ENCODE data around the gene SDK1.
"Not testable (repeated sequence)": the region's sequence is repeated elsewhere in the genome, so short reads cannot be mapped to it uniquely, and the experiment has no call there.

SDK1 gene

GRCh38 chr7:4203626-4204512 is 902.8 kb downstream of the SDK1 start:
- in situ Hi-C loops (cut with MboI; ENCODE audit: low sequenced_read_pairs), result no loop called here

- in situ Hi-C loops (cut with MboI; ENCODE audit: low sequenced_read_pairs), result no loop called here
These were observed 903.6 kb downstream of the SDK1 start for GRCh38 chr7:4204513-4205165.

DNA sequence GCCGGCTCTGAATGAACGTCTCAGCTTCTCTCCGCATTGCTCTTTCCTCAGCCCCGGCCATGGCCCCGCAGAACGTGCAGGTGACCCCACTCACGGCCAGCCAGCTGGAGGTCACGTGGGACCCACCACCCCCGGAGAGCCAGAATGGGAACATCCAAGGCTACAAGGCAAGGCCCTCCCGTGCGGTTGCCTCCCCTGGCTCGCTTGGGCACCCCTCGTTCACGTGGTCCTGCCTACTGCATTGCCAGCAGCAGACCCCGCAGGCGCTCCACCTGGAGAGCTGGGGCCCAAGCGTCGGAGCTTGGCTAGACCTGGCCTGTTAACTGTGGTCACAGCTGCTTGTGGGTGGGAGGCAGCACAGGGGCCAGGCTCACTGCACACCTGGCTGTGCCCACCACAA is 904.8 kb downstream of the SDK1 start:
- in situ Hi-C loops (cut with MboI; ENCODE audit: low sequenced_read_pairs), result no loop called here

- in situ Hi-C loops (cut with MboI; ENCODE audit: low sequenced_read_pairs), result no loop called here
These were observed 906.0 kb downstream of the SDK1 start for GRCh38 chr7:4207011-4207410.

DNA sequence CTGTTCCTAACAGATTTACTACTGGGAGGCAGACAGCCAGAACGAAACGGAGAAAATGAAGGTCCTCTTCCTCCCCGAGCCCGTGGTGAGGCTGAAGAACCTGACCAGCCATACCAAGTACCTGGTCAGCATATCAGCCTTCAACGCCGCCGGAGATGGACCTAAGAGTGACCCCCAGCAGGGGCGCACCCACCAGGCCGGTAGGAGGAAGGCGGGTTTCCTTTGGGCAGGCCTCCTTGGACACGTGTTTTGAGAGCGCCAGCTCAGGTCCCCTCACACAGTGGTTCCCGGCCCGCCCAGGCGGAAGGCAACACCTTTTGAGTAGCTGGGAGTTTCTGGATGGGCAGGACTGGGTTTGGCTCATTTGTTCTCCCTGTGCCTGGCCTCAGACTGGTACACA is 907.0 kb downstream of the SDK1 start:
- in situ Hi-C loops (cut with MboI; ENCODE audit: low sequenced_read_pairs), result no loop called here

DNA sequence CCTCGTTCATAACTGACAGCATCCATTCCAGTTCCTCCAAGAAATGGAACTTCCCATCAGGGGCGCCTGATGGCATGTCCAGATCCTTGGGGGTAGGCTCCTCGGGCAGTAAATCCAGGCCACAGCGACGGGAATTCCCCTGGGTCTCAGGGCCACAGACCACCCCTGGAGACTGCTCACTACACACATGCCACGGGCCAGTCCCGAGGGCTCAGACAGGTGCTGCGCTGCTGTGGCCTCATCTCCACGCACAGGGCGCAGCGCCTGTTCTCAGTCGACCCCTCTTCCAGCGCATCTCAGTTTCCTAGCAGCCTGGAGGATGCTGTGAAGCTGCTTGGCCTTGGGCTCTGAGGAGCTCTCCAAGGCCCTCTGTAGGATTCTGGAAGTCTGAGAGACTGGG is 907.5 kb downstream of the SDK1 start:
- in situ Hi-C loops (cut with MboI; ENCODE audit: low sequenced_read_pairs), result no loop called here

DNA sequence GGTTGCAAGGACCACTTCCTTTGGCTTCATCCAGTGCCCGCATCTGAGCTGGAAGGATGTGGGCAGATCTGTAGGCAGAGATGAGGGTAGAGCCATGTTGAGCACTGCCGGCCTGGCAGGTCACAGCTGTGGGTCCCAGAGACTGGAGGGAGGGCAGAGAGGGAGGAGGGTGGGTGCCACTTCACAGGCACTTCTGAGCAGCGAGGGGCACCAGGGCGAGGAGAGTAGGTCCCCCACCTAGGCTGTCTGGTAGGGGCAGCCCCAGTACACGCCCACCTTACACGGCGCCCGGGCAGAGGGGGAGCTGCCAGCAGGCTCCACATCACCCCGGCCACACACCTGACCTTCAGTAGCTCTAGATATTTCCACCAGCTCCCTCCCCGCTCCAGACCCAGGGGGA is 908.1 kb downstream of the SDK1 start:
- in situ Hi-C loops (cut with MboI; ENCODE audit: low sequenced_read_pairs), result no loop called here

GRCh38 chr7:4209966-4210365 is 908.9 kb downstream of the SDK1 start:
- in situ Hi-C loops (cut with MboI; ENCODE audit: low sequenced_read_pairs), result no loop called here

DNA sequence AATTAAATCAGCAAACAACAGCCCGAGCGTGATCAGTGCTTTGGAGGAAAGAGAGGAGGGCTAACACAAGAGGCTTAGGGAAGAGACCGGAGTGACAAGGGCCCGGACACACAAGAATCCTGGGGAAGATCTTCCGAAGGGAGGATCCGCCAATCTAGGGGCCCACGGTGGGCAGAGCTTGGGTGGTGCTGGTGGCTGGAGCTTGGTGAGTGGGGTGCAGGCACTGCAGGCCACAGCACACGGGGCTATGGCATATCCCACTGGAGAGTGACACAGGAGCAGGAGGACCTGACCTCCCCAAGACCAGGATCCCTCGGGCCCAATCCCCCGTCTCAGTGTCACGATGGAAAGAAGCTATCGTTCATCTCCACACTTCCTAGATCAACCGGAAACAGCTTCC is 909.8 kb downstream of the SDK1 start:
- in situ Hi-C loops (cut with MboI; ENCODE audit: low sequenced_read_pairs), result no loop called here

- in situ Hi-C loops (cut with MboI; ENCODE audit: low sequenced_read_pairs), result no loop called here
These were observed 910.2 kb downstream of the SDK1 start for GRCh38 chr7:4211261-4211660.

DNA sequence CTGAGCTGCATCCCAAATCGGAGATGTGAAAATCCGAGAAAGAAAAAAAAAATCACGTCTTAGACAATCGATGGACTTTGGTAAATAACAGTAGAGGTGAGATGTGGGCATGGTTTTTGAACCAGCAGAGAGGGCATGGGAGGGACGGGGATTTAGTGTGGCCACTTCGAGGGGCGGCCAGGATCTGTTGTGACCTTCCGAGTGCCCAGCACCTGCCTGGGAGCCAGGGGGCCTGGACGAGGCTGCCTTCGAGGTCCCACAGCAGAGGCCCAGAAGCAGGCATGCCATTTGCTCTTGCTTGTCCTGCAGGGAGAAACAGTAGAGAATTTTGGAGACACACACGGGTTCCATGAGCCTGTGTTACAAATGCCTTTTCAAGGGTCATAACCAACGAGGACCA is 911.3 kb downstream of the SDK1 start:
- in situ Hi-C loops (cut with MboI; ENCODE audit: low sequenced_read_pairs), result no loop called here

DNA sequence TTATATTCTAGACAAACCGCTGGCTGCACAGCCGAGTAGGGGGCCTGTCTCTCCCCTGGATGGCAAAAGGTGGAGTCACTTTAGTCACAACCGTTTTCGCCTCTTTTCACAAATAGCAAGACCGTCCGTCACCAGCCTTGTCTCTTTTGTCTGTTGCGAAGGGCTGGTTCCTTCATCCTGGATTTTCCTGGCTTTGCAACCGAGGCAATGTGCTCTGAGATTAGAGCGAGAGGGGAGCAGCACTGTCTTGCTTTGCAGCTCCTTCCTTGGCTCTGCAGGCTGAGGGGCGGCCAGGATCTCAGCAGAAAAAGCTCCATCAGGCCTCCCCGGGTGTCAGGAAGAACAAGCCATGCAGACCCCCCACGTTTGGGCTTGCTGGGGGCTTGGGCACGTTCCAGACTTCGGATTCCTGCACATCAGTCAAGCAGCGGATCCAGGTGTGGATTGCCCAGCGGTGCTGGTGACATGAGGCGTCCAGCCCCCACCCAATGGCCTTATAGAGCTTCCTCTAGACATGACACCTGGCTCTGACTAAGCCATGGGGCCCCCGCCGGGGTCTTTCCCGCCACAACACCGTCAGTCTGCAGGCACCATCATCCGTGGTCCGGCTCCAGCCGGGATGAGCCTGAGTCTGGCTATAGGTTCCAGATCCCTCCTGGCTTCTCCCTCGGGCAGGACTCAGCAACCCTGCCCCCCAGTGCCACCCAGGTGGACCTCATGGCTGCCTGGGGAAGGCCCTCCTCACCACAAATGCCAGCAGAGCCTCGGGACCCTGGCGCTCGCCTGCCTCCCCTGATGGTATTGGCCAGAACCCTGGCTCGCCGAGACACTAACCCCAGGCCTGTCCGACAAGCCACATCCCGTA is 913.5 kb downstream of the SDK1 start:
- in situ Hi-C loops (cut with MboI; ENCODE audit: low sequenced_read_pairs), result no loop called here

DNA sequence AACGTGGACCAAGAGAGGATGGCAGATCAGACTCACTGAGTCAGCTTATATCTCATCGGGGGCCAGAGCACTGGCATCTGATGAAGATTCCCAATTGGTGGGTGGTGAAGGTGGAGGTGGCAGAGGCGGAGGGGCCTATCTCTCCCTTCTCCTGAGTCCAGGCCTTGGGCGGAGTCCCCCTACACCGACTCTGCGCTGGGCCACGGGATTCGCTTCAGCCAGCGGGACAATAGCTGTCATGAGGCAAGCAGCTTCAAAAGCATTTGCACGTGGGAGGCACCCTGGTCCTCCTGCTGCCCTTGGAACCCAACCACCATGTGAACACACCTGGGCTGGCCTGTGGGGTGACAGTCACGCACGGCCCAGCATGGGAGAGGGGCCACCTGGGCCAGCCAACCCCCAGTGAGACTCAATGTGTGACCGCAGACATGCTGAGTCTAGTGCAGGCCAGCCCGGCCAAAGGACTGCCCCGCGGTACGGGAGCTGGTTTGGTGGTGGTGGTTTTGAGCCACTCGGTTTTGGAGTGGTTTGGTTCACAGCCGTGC is 914.2 kb downstream of the SDK1 start:
- in situ Hi-C loops (cut with MboI; ENCODE audit: low sequenced_read_pairs), result no loop called here

DNA sequence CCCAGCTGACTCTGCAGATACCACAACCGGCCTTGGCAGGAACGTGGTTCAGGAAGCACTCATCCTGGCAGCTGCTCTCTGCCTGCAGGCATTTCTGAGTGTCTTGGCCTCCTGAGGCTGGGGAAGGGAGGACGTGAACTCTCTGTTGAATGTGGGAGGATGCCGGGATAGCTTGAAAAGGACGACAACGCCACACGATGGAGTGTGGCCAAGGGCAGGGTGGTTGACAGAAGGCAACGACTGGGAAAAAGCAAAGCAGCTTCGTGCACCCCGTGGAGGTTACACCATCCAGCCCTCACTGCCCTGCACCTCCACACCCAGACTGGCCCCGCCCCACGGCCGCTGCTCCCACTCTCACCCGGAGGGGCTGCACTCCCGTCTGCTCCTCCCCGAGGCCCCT is 915.0 kb downstream of the SDK1 start:
- in situ Hi-C loops (cut with MboI; ENCODE audit: low sequenced_read_pairs), result no loop called here

DNA sequence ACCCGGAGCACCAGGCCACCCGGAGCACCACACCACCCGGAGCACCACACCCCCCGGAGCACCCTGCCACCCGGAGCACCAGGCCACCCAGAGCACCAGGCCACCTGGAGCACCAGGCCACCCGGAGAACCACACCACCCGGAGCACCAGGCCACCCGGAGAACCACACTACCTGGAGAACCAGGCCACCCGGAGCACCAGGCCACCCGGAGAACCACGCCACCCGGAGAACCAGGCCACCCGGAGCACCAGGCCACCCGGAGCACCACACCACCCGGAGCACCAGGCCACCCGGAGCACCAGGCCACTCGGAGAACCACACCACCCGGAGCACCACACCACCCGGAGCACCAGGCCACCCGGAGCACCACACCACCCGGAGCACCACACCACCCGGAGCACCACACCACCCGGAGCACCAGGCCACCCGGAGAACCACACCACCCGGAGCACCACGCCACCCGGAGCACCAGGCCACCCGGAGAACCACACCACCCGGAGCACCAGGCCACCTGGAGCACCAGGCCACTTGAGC is 916.1 kb downstream of the SDK1 start:
- in situ Hi-C loops (cut with MboI; ENCODE audit: low sequenced_read_pairs), result not testable (repeated sequence)

DNA sequence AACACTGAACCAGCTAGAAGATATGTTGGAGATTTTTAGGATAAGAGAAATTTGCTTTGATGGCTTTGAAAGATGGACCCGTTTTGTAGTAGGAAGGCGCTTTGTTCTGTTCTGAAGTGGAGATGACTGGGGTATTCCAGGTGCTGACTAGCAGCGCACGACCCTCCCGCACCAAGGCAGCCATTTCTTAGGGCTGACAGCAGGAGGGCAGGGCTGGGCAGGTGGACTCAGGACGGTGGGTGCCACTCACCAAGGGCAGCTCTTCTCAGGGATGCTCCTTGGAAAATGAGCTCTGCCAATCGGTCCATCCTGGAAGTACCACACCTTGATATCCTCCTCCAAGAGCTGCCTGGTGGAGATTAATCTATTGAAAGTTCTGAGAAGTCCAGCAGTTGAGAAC is 917.4 kb downstream of the SDK1 start:
- in situ Hi-C loops (cut with MboI; ENCODE audit: low sequenced_read_pairs), result no loop called here

DNA sequence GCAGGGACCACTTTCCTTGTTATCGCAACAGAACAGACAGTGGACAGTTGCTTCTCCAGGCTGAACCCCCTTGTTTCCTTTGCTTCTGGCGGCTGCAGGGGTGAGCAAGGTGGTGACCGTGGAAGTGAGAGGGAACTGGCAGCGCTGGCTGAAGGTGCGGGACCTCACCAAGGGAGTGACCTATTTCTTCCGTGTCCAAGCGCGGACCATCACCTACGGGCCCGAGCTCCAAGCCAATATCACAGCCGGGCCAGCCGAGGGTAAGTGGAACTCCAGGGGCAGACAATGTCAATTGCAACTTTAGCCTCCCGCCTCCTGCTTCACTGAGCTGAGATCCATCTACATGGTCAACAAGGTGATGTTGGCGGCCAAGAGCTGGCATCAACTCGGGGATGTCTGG is 919.0 kb downstream of the SDK1 start:
- in situ Hi-C loops (cut with MboI; ENCODE audit: low sequenced_read_pairs), result no loop called here

DNA sequence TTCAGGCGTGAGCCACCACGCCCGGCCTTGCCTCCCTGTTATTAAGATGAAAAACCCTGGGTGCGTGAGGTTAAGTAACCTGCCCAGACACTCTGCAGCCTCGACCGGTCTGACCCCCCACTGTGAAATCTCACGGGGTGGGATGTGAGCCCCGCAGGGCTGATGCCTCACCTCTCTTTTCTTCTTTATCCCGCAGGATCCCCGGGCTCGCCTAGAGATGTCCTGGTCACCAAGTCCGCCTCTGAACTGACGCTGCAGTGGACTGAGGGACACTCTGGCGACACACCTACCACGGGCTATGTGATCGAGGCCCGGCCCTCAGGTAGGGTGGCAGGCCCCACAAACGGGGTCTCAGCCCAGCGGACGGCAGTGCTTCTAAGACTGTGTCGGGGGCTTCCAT is 920.0 kb downstream of the SDK1 start:
- in situ Hi-C loops (cut with MboI; ENCODE audit: low sequenced_read_pairs), result no loop called here

DNA sequence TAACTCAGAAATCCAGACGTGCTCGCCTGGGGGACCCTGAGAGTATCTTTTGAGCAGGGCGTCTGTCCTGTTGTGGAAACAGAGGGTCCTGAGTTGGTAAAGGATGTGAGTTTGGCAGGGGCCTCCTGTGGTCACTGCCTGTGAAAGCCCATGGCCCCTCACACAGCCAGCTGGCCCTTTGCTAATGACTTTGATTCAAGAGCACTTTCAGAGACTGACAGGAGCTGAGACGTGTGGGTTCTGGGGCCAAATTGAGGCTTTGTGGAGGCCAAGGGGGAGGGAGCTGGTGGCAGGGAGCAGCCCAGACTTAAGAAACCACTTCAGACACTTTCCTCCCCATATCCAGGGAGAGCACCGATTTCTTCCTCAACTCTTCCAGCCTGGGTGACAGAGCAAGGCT is 921.6 kb downstream of the SDK1 start:
- in situ Hi-C loops (cut with MboI; ENCODE audit: low sequenced_read_pairs), result no loop called here

GRCh38 chr7:4225361-4225771 is 924.3 kb downstream of the SDK1 start:
- in situ Hi-C loops (cut with MboI; ENCODE audit: low sequenced_read_pairs), result no loop called here

Data from hTERT RPE-1 (cell line).